Measurements from ENCODE around the gene OR10D3. TPM values are rescaled to one million over a fixed set of nuclear protein-coding genes. Genes with fewer than 3 reads are reported as not detected.

The OR10D3 gene, protein sequence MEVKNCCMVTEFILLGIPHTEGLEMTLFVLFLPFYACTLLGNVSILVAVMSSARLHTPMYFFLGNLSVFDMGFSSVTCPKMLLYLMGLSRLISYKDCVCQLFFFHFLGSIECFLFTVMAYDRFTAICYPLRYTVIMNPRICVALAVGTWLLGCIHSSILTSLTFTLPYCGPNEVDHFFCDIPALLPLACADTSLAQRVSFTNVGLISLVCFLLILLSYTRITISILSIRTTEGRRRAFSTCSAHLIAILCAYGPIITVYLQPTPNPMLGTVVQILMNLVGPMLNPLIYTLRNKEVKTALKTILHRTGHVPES
- total RNA-seq: not detected in 2 replicates

DNA sequence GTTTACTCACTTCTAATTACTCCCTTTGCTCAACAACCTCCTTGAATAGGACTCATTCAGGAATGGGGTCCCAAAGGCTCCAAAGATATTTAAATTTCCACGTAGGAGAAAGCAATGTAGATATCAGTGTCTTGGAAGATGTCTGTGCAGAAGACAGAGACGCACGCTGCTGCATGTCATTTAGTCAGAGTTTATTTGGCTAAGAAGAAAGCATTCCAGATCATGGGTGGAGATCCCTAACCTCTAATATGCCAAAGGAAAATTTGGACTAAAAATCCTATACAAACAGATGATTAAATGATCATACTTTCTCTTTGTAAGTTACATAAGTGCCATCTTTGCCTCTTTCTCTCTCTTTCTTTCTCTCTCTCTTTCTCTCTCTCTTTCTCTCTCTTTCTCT lies at the start of gene OR10D3:
Gene OR10D3 (plus strand): TSS at position 278 of the 400 bp plus-strand sequence. CDS start 1,925 bp downstream, outside the sequence.

Other genes with a start within 250 kb of the OR10D3 start
- gene OR4D5, start 243.7 kb upstream of the OR10D3 start, total RNA-seq: not detected in 2 replicates
- gene OR6T1, start 239.5 kb upstream of the OR10D3 start, total RNA-seq: not detected in 2 replicates
- gene OR10S1, start 205.6 kb upstream of the OR10D3 start, total RNA-seq: not detected in 2 replicates
- gene OR10G6, start 188.2 kb upstream of the OR10D3 start, total RNA-seq: not detected in 2 replicates
- gene OR10G4, start 170.3 kb upstream of the OR10D3 start, total RNA-seq: not detected in 2 replicates
- not detected in 2 replicates for gene OR10G9, start 160.3 kb upstream of the OR10D3 start, total RNA-seq
- not detected in 2 replicates for gene OR10G8, start 156.5 kb upstream of the OR10D3 start, total RNA-seq
- not detected in 2 replicates for gene OR10G7, start 142.0 kb upstream of the OR10D3 start, total RNA-seq
- gene VWA5A, start 67.9 kb upstream of the OR10D3 start, total RNA-seq: 1.7 and 5.3 TPM in 2 replicates
- not detected in 2 replicates for gene OR8G1, start 57.8 kb downstream of the OR10D3 start, total RNA-seq
- not detected in 2 replicates for gene OR8G5, start 73.0 kb downstream of the OR10D3 start, total RNA-seq
- gene OR8D1, start 130.6 kb downstream of the OR10D3 start, total RNA-seq: not detected in 2 replicates
- gene OR8D2, start 136.9 kb downstream of the OR10D3 start, total RNA-seq: not detected in 2 replicates
- gene OR8B2, start 201.2 kb downstream of the OR10D3 start, total RNA-seq: not detected in 2 replicates
- not detected in 2 replicates for gene OR8B3, start 215.7 kb downstream of the OR10D3 start, total RNA-seq
- not detected in 2 replicates for gene OR8B4, start 241.5 kb downstream of the OR10D3 start, total RNA-seq

Data from dermis lymphatic vessel endothelial cell (primary cell).